Keratinocyte (primary cell): ENCODE measurements around the gene PRLR. TPM values are rescaled to one million over a fixed set of nuclear protein-coding genes. Genes with fewer than 3 reads are reported as not detected.
"Not testable (repeated sequence)": the region's sequence is repeated elsewhere in the genome, so short reads cannot be mapped to it uniquely, and the experiment has no call there.

Source experiments
- DNase-seq: peaks from one replicate; pipeline ENCODE4 v3.0.0-alpha.2; 2011; ENCODE audit warnings: low read depth, missing footprints, low spot score
- FAIRE-seq: peaks from 2 replicates; lab custom pipeline; 2011; peaks lifted over from hg19 to GRCh38; lab: Jason Lieb, UNC
- H2AFZ ChIP-seq: 2 replicates; pipeline ENCODE4 v1.6.0; 2012; ENCODE audit warnings: low read length, control low read depth, inconsistent platforms; ENCODE audit not compliant: control insufficient read depth
- H3K27ac ChIP-seq: 2 replicates; pipeline ENCODE4 v1.5.1; 2011; ENCODE audit warnings: low read length; ENCODE audit not compliant: control insufficient read depth, insufficient read depth
- H3K27me3 ChIP-seq: 3 replicates; pipeline ENCODE4 v1.6.0; 2011; ENCODE audit warnings: low read length; ENCODE audit not compliant: control insufficient read depth, insufficient read depth; ENCODE audit errors: extremely low read depth
- H3K36me3 ChIP-seq, 2 experiments: 2 replicates in 1 of 2; 3 replicates in 1 of 2; pipeline ENCODE4 v1.5.1; 2011; ENCODE audit warnings: low read length in 2 of 2, mild to moderate bottlenecking in 1 of 2; ENCODE audit not compliant: control insufficient read depth in 2 of 2, insufficient read depth in 2 of 2; ENCODE audit errors: extremely low read depth in 1 of 2
- H3K4me1 ChIP-seq: 3 replicates; pipeline ENCODE4 v1.5.1; 2011; ENCODE audit warnings: low read length; ENCODE audit not compliant: control insufficient read depth, insufficient read depth; ENCODE audit errors: extremely low read depth
- H3K4me2 ChIP-seq: 3 replicates; pipeline ENCODE4 v1.6.0; 2011; ENCODE audit warnings: low read depth, low read length; ENCODE audit not compliant: control insufficient read depth, insufficient read depth; ENCODE audit errors: extremely low read depth
- H3K4me3 ChIP-seq, 3 experiments: fragments of 200-600 bp in 1 of 3; sonication (generic) in 1 of 3; 2 replicates in 2 of 3; 3 replicates in 1 of 3; pipeline ENCODE4 v1.5.1; 2011 to 2016; ENCODE audit warnings: low read length in 3 of 3, mild to moderate bottlenecking in 3 of 3, control low read depth in 2 of 3, inconsistent platforms in 1 of 3, low read depth in 1 of 3, mixed read lengths in 1 of 3, mixed run types in 1 of 3, moderate library complexity in 1 of 3; ENCODE audit not compliant: control insufficient read depth in 2 of 3, insufficient read depth in 2 of 3; ENCODE audit errors: extremely low read depth in 1 of 3
- H3K79me2 ChIP-seq: 2 replicates; pipeline ENCODE4 v1.6.0; 2012; ENCODE audit warnings: low read length; ENCODE audit not compliant: control insufficient read depth, insufficient read depth
- H3K9ac ChIP-seq: 3 replicates; pipeline ENCODE4 v1.6.0; 2011; ENCODE audit warnings: low read length; ENCODE audit not compliant: control insufficient read depth, insufficient read depth; ENCODE audit errors: extremely low read depth
- H3K9me1 ChIP-seq: 3 replicates; pipeline ENCODE4 v1.6.0; 2011; ENCODE audit warnings: low read length; ENCODE audit not compliant: control insufficient read depth, insufficient read depth; ENCODE audit errors: extremely low read depth
- H3K9me3 ChIP-seq: 2 replicates; pipeline ENCODE4 v1.5.1; 2012; ENCODE audit warnings: low read depth, low read length; ENCODE audit not compliant: control insufficient read depth
- H4K20me1 ChIP-seq: 3 replicates; pipeline ENCODE4 v1.6.0; 2011; ENCODE audit warnings: low read length; ENCODE audit not compliant: control insufficient read depth, insufficient read depth; ENCODE audit errors: extremely low read depth
- EZH2 ChIP-seq: IDR thresholded peaks from one replicate; pipeline ENCODE4 v1.6.1; 2012; ENCODE audit warnings: inconsistent platforms, mild to moderate bottlenecking, low read length, moderate library complexity
- dilution Hi-C: fragments of 300-500 bp; cut with MboI; formaldehyde crosslinking; loops from one replicate; pipeline ENCODE4 v1.7.0; 2020; ENCODE audit warnings: low sequenced_read_pairs; ENCODE audit not compliant: extremely low pct_ligation_motif_present
- polyA plus RNA-seq, 5 experiments: library from polyadenylated mRNA; depleted of rRNA in 3 of 5; stranded (reverse) in 3 of 5; stranded (forward) in 1 of 5; unstranded in 1 of 5; fragments of >200 nt; gene quantifications; 1 replicate in 1 of 5; 2 replicates in 3 of 5; 3 replicates in 1 of 5; pipeline versions ENCODE4 v1.2.1 to v1.2.3, GENCODE V29; 2011 to 2012; ENCODE audit warnings: missing spikeins in 2 of 5, low read depth in 1 of 5, low replicate concordance in 1 of 5
- TF ChIP-seq, protein P1 (sequence below), 3 experiments: IDR thresholded peaks in 1 of 3; conservative IDR thresholded peaks in 1 of 3; optimal IDR thresholded peaks in 1 of 3; 2 replicates in 2 of 3; 3 replicates in 1 of 3; pipeline versions ENCODE3 to v1.5.1; 2011; ENCODE audit warnings: low read length in 3 of 3, mild to moderate bottlenecking in 3 of 3, moderate library complexity in 2 of 3, control low read depth in 1 of 3, inconsistent platforms in 1 of 3; ENCODE audit not compliant: insufficient read depth in 2 of 3; ENCODE audit errors: extremely low read depth in 1 of 3

PRLR gene
- polyA plus RNA-seq, 1 donor (not counting 4 experiments of a cell fraction or from before 2014, with no cell fraction given), result 0.04 TPM

DNA sequence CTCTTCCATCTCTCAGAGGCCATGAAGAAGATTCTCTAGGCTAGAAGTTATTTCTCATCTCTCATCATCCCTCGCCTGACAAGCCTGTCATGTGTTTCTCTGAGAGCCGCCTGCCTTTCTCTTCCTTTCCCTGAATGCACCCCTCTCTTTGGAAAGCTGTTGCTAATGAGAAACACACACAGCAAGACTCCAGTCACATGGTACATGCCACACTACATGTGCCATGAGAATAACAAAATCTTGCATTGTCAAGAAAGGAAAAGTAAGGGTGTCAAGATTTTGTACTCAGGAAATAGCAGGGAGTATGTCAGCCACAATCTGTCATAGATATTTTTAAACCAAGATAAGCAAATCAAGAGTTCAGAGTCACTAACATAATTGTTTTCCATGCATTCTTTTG, 191.4 kb downstream of the PRLR start:
- H3K36me3 ChIP-seq, result no peaks in the 10 kb centered on the region
- dilution Hi-C loops, result no loop called here
- H3K4me3 ChIP-seq, result no peak overlapping the region
- no peak overlapping the region for H3K9ac ChIP-seq
- no peaks in the 10 kb centered on the region for H4K20me1 ChIP-seq
- no peaks in the 10 kb centered on the region for H3K4me1 ChIP-seq
- H3K9me3 ChIP-seq, result no peaks in the 10 kb centered on the region
- FAIRE-seq (no peak), DNase-seq (no peak)
- no peak overlapping the region for H3K27ac ChIP-seq
- H3K27me3 ChIP-seq, result no peaks in the 10 kb centered on the region
- no peaks in the 10 kb centered on the region for H3K79me2 ChIP-seq
- no peak overlapping the region for H2AFZ ChIP-seq
- no peaks in the 10 kb centered on the region for H3K9me1 ChIP-seq
- H3K4me2 ChIP-seq, result no peak overlapping the region
- no peak for TF ChIP-seq EZH2
- TF ChIP-seq, protein P1, sequence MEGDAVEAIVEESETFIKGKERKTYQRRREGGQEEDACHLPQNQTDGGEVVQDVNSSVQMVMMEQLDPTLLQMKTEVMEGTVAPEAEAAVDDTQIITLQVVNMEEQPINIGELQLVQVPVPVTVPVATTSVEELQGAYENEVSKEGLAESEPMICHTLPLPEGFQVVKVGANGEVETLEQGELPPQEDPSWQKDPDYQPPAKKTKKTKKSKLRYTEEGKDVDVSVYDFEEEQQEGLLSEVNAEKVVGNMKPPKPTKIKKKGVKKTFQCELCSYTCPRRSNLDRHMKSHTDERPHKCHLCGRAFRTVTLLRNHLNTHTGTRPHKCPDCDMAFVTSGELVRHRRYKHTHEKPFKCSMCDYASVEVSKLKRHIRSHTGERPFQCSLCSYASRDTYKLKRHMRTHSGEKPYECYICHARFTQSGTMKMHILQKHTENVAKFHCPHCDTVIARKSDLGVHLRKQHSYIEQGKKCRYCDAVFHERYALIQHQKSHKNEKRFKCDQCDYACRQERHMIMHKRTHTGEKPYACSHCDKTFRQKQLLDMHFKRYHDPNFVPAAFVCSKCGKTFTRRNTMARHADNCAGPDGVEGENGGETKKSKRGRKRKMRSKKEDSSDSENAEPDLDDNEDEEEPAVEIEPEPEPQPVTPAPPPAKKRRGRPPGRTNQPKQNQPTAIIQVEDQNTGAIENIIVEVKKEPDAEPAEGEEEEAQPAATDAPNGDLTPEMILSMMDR (optimal IDR thresholded peaks at IDR 0.05 in 1 of 3, IDR thresholded peaks at IDR 0.05 in 1 of 3, conservative IDR thresholded peaks at IDR 0.05 in 1 of 3; ENCODE audit: extremely low read depth in 1 of 3, insufficient read depth in 2 of 3, low read length in 3 of 3), result no peak

DNA sequence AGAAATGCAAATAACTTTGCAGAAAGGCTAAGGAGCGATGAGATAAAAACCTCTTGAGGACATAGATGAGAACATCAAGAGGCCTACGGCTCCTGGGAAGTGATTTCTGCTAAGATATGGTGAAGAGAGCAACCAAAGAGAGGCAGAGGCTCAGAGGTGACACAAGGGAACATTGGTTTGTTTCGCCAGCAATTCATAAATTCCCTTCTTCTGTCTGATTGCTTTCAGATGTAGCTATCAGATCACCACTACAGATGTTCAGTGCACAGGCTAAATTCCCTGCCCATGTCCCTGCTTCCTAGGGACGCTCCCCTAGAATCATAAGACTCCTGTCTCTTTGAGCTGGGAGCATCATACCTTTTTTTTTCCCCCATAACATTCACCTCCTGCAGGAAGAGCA, 193.8 kb downstream of the PRLR start:
- Histone ChIP-seq H3K9ac (no peak overlapping the region), H3K9me3 (no peaks in the 10 kb centered on the region), H3K36me3 (no peaks in the 10 kb centered on the region), H2AFZ (no peak overlapping the region), H3K79me2 (no peaks in the 10 kb centered on the region), H3K27ac (no peak overlapping the region), H3K4me3 (no peak overlapping the region), H3K4me2 (no peak overlapping the region), H3K4me1 (no peaks in the 10 kb centered on the region), H3K27me3 (no peaks in the 10 kb centered on the region), H3K9me1 (no peaks in the 10 kb centered on the region), H4K20me1 (no peaks in the 10 kb centered on the region)
- no peak for FAIRE-seq
- DNase-seq, result no peak
- dilution Hi-C loops, result no loop called here
- no peak for TF ChIP-seq EZH2
- TF ChIP-seq, protein P1 (optimal IDR thresholded peaks at IDR 0.05 in 1 of 3, IDR thresholded peaks at IDR 0.05 in 1 of 3, conservative IDR thresholded peaks at IDR 0.05 in 1 of 3; ENCODE audit: extremely low read depth in 1 of 3, insufficient read depth in 2 of 3, low read length in 3 of 3), result no peak

DNA sequence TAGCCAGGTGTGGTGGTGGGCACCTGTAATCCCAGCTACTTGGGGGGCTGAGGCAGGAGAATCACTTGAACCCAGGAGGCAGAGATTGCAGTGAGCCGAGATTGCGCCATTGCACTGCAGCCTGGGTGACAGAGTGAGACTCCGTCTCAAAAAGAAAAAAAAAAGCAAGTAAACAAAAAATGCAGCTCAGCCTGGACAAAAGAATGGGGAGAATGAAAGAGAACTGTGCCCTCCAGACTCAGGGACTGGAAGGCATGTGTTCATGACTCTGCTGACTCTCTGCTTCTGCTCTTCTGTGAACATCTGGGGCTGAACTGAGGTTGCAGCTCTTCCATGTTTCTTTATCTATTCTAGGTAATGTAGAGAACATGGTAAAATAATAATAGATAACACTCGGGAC, 194.4 kb downstream of the PRLR start:
- H3K4me2 ChIP-seq, H2AFZ ChIP-seq, FAIRE-seq, H3K9me1 ChIP-seq, H3K9ac ChIP-seq, H3K27ac ChIP-seq, H3K36me3 ChIP-seq, H3K79me2 ChIP-seq, dilution Hi-C loops, H3K27me3 ChIP-seq, H3K4me1 ChIP-seq, H4K20me1 ChIP-seq, H3K9me3 ChIP-seq, H3K4me3 ChIP-seq, DNase-seq: not testable (repeated sequence)
